Spleen (tissue), 7 donors: Measurements from ENCODE around the gene TMEM205.
A peak's percentile ranks its signal among the peaks of the same experiment; 100 is the strongest.

Source experiments
- POLR2AphosphoS5 ChIP-seq, 3 donors: sonication (generic); formaldehyde crosslinking; IDR thresholded peaks; one replicate each; pipeline ENCODE4 v1.5.1; 2017; ENCODE audit warnings: antibody characterized with exemption in 3 of 3
- TF ChIP-seq, protein P1 (sequence below), 11 experiments: fragments of 200-600 bp in 7 of 11; fragments of 450-650 bp in 4 of 11; sonication (generic) in 4 of 11; IDR thresholded peaks in 8 of 11; conservative IDR thresholded peaks in 3 of 11; 1 replicate in 7 of 11; 2 replicates in 4 of 11; pipeline versions ENCODE4 v1.4.0 to v1.8.0; 2016 to 2021; ENCODE audit warnings: antibody characterized with exemption in 11 of 11, inconsistent platforms in 4 of 11, mild to moderate bottlenecking in 1 of 11
- donor health status: DM: no; HTN: no; CAD: no; lungs with moderate emphysema.
- donor health status: DM: no; HTN: no; CAD: no.
- donor health status: DM: no; HTN: no; CAD: no.

DNA sequence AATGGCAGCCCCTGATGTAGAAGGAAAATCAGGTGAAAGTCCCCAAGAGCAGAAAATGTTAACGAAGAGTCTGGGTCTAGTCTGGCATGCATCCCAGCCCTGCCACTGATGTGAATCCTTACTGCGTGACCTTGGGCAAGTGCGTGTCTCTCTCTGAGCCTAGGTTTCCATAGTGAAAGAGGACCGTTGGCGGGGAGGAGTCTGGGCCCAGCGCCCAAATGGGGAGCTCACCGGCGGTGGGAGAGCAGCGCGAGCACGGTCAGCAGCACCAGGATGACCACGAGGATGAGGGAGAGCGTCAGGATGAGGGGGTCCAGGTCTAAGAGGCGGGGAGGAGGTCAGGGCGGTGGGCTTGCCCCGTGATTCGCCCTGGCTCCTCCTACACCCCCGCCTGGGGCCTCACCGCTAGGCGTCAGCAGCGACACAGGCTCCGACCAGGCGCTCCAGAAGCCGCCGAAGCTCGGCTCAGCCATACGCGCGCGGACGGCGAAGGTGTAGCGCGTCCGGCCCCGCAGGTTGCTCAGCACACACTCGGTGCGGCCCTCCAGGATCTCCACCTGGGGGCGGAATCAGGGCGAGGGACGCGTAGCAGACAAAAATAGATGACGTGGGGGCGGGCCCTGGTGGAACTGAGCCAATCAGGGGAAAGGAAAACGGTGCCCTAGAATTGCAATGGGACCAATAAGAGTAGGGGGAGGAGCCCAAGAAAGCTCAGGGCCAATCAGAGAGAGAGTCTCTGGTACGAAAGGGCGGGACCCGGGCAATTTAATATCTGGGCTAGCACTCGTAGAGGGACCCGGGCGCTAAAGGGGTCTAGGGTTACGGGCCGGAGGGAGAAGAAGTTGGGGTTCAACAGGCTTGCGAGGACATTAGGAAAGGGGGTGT is 34.8 kb upstream of the TMEM205 start:
- TF ChIP-seq, protein P1, sequence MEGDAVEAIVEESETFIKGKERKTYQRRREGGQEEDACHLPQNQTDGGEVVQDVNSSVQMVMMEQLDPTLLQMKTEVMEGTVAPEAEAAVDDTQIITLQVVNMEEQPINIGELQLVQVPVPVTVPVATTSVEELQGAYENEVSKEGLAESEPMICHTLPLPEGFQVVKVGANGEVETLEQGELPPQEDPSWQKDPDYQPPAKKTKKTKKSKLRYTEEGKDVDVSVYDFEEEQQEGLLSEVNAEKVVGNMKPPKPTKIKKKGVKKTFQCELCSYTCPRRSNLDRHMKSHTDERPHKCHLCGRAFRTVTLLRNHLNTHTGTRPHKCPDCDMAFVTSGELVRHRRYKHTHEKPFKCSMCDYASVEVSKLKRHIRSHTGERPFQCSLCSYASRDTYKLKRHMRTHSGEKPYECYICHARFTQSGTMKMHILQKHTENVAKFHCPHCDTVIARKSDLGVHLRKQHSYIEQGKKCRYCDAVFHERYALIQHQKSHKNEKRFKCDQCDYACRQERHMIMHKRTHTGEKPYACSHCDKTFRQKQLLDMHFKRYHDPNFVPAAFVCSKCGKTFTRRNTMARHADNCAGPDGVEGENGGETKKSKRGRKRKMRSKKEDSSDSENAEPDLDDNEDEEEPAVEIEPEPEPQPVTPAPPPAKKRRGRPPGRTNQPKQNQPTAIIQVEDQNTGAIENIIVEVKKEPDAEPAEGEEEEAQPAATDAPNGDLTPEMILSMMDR (IDR thresholded peaks at IDR 0.05 in 8 of 11, conservative IDR thresholded peaks at IDR 0.05 in 3 of 11), result peak; percentile 84 to 92 (median 88)
- TF ChIP-seq POLR2AphosphoS5 (IDR thresholded peaks at IDR 0.05), result peak; percentile 98 to 99 (median 99)
